Upper lobe of left lung (tissue), 6 donors: Measurements from ENCODE around the gene MGAT4B. TPM values are rescaled to one million over a fixed set of nuclear protein-coding genes. Genes with fewer than 3 reads are reported as not detected.
A peak's percentile ranks its signal among the peaks of the same experiment; 100 is the strongest.

Experiments used
- ATAC-seq, 2 donors: fragments of 200-7000 bp; cut with Tn5 transposase; one replicate each; pipeline ENCODE4 v1.9.1; 2022; ENCODE audit warnings: mild to moderate bottlenecking in 2 of 2, moderate library complexity in 2 of 2; ENCODE audit not compliant: low FRiP score in 2 of 2
- DNase-seq, 2 donors: peaks; one replicate each; pipeline ENCODE4 v3.0.0-alpha.2; 2019 to 2020
- H3K27ac ChIP-seq, 4 donors: fragments of 200-600 bp; sonication (generic); one replicate each; pipeline ENCODE4 v1.5.1; 2016 to 2019
- H3K27me3 ChIP-seq, 4 donors: fragments of 200-600 bp; sonication (generic); one replicate each; pipeline ENCODE4 v1.5.1; 2017 to 2019
- H3K36me3 ChIP-seq, 4 donors: fragments of 200-600 bp; sonication (generic); one replicate each; pipeline ENCODE4 v1.5.1; 2016 to 2019
- H3K4me1 ChIP-seq, 4 donors: fragments of 200-600 bp; sonication (generic); one replicate each; pipeline ENCODE4 v1.5.1; 2018 to 2019
- H3K4me3 ChIP-seq, 4 donors: fragments of 200-600 bp; sonication (generic); one replicate each; pipeline ENCODE4 v1.5.1; 2017 to 2019; ENCODE audit warnings: mild to moderate bottlenecking in 2 of 4, moderate library complexity in 1 of 4
- H3K9me3 ChIP-seq, 4 donors: fragments of 200-600 bp; sonication (generic); one replicate each; pipeline ENCODE4 v1.5.1; 2018 to 2019
- EP300 ChIP-seq, 4 donors: sonication (generic); formaldehyde crosslinking; IDR thresholded peaks; one replicate each; pipeline ENCODE4 v1.5.1; 2017; ENCODE audit warnings: antibody characterized with exemption in 4 of 4, control low read depth in 2 of 4
- POLR2A ChIP-seq, 4 donors: fragments of 450-650 bp; IDR thresholded peaks; one replicate each; pipeline ENCODE4 v1.5.1; 2016 to 2017; ENCODE audit warnings: antibody characterized with exemption in 4 of 4, mild to moderate bottlenecking in 2 of 4
- POLR2AphosphoS5 ChIP-seq, 2 donors: sonication (generic); formaldehyde crosslinking; IDR thresholded peaks; one replicate each; pipeline ENCODE4 v1.5.1; 2017; ENCODE audit warnings: antibody characterized with exemption in 2 of 2
- WGBS, 2 donors: methylation state at CpG; one replicate each; pipeline ENCODE4 v1.1.5; 2017 to 2018; 5-methylcytosine and 5-hydroxymethylcytosine counted together
- total RNA-seq, 6 donors: library from RNA; depleted of rRNA in 4 of 6; stranded (reverse); fragments of >200 nt in 4 of 6; gene quantifications; one replicate each; pipeline versions ENCODE4 v1.1.0 to v1.2.1, GENCODE V29; 2016 to 2021
- TF ChIP-seq, protein P1 (sequence below), 6 experiments: fragments of 450-650 bp in 4 of 6; fragments of 200-600 bp in 2 of 6; sonication (generic) in 2 of 6; IDR thresholded peaks; one replicate each; pipeline ENCODE4 v1.5.1; 2016 to 2019; ENCODE audit warnings: antibody characterized with exemption in 6 of 6
- donor health status: DM: no; HTN: no; CAD: no; lungs with moderate emphysema.
- donor health status: DM: no; HTN: yes; CAD: no; lungs with severe emphysema.

MGAT4B gene
- total RNA-seq, 6 donors from 2014 or later, result 107 to 266 (median 158) TPM

DNA sequence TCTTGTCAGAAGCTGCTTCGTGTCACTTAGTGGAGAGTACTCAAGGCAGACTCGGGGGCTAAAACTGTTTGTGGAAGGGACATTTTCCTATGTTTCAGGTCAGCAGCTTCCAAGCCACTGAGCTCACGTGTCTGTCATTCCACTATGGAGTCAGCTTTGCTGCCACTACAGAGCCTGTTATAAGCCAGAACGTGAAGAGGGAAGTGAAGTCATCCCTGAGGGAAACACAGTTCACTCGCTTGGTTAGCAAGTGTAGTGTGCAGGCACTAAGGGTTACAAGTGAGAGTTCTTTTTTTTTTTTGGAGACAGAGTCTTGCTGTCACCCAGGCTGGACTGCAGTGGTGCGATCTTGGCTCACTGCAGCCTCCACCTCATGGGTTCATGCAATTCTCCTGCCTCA is 37.4 kb downstream of the MGAT4B start:
- Histone ChIP-seq H3K9me3 (no peaks in the 10 kb centered on the region), H3K36me3 (peaks cover 43 to 88% (median 73%) of the 10 kb centered on the region in 4 donors), H3K4me1 (peaks cover 21 to 28% (median 24%) of the 10 kb centered on the region in 4 donors), H3K27ac (no peak overlapping the region), H3K4me3 (no peak overlapping the region), H3K27me3 (no peaks in the 10 kb centered on the region)
- ATAC-seq, result no peak
- DNase-seq, result no peak
- TF ChIP-seq, protein P1, sequence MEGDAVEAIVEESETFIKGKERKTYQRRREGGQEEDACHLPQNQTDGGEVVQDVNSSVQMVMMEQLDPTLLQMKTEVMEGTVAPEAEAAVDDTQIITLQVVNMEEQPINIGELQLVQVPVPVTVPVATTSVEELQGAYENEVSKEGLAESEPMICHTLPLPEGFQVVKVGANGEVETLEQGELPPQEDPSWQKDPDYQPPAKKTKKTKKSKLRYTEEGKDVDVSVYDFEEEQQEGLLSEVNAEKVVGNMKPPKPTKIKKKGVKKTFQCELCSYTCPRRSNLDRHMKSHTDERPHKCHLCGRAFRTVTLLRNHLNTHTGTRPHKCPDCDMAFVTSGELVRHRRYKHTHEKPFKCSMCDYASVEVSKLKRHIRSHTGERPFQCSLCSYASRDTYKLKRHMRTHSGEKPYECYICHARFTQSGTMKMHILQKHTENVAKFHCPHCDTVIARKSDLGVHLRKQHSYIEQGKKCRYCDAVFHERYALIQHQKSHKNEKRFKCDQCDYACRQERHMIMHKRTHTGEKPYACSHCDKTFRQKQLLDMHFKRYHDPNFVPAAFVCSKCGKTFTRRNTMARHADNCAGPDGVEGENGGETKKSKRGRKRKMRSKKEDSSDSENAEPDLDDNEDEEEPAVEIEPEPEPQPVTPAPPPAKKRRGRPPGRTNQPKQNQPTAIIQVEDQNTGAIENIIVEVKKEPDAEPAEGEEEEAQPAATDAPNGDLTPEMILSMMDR (IDR thresholded peaks at IDR 0.05), result no peak
- 76 to 88% methylated on average over 6 of the region's 6 CpGs for WGBS, 2 donors

DNA sequence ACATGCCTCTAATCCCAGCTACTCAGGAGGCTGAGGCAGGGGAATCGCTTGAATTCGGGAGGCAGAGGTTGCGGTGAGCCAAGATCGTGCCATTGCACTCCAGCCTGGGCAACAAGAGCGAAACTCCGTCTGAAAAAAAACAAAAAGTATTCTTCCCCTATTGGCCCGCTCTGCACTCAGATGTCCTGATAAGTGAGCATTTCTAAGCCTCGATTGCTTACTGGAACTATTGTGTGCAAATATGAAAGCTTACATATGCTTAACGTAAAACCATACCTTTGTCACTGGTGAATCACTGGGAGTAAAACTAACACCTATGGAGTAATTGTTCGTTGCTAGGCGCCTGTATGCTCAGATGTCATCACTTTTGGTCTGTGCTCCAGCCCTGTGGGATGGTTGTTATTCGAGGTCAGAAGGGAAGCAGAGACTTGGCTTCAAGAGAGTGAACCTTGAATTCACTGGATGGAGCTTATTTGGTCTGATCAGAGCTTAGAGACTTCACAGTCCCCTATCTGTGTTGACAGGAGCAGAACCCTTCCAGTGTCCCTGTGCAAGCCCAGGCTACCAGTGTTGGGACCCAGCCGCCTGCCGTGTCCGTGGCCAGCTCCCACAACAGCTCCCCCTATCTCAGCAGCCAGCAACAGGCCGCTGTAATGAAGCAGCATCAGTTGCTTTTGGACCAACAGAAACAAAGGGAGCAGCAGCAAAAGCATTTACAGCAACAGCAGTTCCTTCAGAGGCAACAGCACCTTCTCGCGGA is 38.2 kb downstream of the MGAT4B start:
- no peak for DNase-seq
- H3K27ac ChIP-seq, result no peak overlapping the region
- H3K27me3 ChIP-seq, result no peaks in the 10 kb centered on the region
- WGBS, 2 donors, result 88 to 92% methylated on average over 17 to 18 of the region's 18 CpGs
- ATAC-seq, result no peak
- peaks cover 38 to 80% (median 65%) of the 10 kb centered on the region in 4 donors for H3K36me3 ChIP-seq
- H3K4me1 ChIP-seq, result peaks cover 27 to 36% (median 32%) of the 10 kb centered on the region in 4 donors
- no peak overlapping the region for H3K4me3 ChIP-seq
- no peaks in the 10 kb centered on the region for H3K9me3 ChIP-seq
- no peak for TF ChIP-seq POLR2AphosphoS5 (IDR thresholded peaks at IDR 0.05)
- no peak for TF ChIP-seq POLR2A (IDR thresholded peaks at IDR 0.05)
- TF ChIP-seq, protein P1 (IDR thresholded peaks at IDR 0.05), result no peak

DNA sequence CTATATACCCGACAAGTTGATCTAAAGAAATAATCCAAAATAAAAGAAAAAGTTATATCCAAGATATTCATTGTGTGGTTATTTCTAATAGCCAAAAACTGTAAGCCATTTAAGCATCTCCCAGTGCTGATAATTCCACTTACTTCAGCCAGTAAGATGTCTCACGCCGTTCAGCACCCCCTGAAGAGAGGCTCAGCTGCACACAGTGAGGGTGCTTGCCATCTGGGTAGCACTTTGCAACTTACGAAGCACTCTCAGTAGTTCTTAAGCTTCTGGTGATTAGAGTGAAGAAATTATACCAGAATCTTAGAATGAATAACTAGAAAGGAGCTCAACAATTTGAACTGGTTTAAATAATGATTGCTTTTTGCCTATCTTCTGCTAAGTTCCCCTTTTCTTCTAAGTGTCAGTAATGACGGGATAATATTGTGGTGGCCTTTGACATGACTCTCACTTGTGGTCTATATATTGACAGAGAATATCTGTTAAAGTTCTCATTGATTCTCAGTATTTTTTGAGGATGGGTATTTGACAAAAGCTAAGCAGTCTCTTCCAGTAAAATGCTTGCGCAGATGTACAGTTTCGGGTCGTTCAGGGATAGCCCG is 39.1 kb downstream of the MGAT4B start:
- Histone ChIP-seq H3K27ac (no peak overlapping the region), H3K36me3 (peaks cover 32 to 71% (median 56%) of the 10 kb centered on the region in 4 donors), H3K9me3 (no peaks in the 10 kb centered on the region), H3K4me1 (peaks cover 36 to 45% (median 41%) of the 10 kb centered on the region in 4 donors), H3K27me3 (no peaks in the 10 kb centered on the region), H3K4me3 (no peak overlapping the region)
- DNase-seq (no peak), ATAC-seq (no peak)
- WGBS, 2 donors, result 89 to 90% methylated on average over 9 of the region's 9 CpGs
- no peak for TF ChIP-seq POLR2AphosphoS5 (IDR thresholded peaks at IDR 0.05)
- TF ChIP-seq POLR2A (IDR thresholded peaks at IDR 0.05), result no peak

DNA sequence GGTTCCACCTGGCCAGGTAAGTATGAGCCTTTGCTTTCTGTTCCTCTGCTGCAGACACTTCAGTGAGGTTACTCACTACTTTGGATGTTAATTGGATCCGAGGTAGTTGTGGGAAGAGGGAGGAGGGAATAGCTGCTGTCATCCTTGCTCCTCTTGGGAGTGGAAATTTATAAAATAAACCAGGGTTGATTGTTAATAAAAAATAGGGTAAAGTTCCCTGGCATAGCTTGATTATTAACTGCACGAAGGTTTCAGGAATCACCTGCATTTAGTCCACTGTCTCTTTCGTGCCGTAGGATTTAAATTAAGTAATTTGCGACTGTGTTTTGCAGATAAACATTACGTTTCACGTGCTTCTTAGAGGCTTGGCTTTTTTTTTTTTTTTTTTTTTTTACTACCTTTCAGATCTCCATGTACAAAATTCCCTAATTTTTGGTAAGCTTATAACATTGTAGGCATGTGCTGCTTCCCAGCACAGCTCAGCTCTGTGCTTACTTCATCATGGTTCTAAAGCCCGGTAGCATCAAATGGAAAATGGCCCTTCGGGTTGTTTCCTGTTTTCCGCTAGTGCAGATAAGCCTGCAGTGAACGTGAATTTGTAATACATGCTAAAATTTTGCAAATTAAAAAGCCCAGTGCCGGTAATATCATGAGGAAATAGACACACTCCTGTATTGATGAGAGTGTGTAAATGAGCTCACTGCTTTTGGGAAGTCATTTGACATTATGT is 39.8 kb downstream of the MGAT4B start:
- TF ChIP-seq POLR2AphosphoS5 (IDR thresholded peaks at IDR 0.05) (no peak), EP300 (IDR thresholded peaks at IDR 0.05) (no peak), POLR2A (IDR thresholded peaks at IDR 0.05) (no peak)
- TF ChIP-seq, protein P1 (IDR thresholded peaks at IDR 0.05), result no peak
- no peaks in the 10 kb centered on the region for H3K9me3 ChIP-seq
- peaks cover 44 to 52% (median 48%) of the 10 kb centered on the region in 4 donors for H3K4me1 ChIP-seq
- ATAC-seq, result no peak
- H3K4me3 ChIP-seq, result no peak overlapping the region
- DNase-seq, result no peak
- peaks cover 32 to 64% (median 49%) of the 10 kb centered on the region in 4 donors for H3K36me3 ChIP-seq
- WGBS, 2 donors, result 61 to 67% methylated on average over 12 of the region's 12 CpGs
- peak overlapping the region in 2 of 4 donors; percentile 15 to 77 for H3K27ac ChIP-seq
- H3K27me3 ChIP-seq, result no peaks in the 10 kb centered on the region
